ENCODE data around the gene C1QTNF12.
"Not testable (repeated sequence)": the region's sequence is repeated elsewhere in the genome, so short reads cannot be mapped to it uniquely, and the experiment has no call there.

The C1QTNF12 gene

GRCh38 chr1:1196431-1197187, 49.9 kb downstream of the C1QTNF12 start:
- no peak for FAIRE-seq

GRCh38 chr1:1195726-1196125, 50.8 kb downstream of the C1QTNF12 start:
- not testable (repeated sequence) for FAIRE-seq

GRCh38 chr1:1194723-1195122, 51.8 kb downstream of the C1QTNF12 start:
- no peak for FAIRE-seq

Measured in G401.6 (cell line).